ENCODE results near the gene LGALS16.
"Not testable (repeated sequence)": the region's sequence is repeated elsewhere in the genome, so short reads cannot be mapped to it uniquely, and the experiment has no call there.

The LGALS16 gene

GRCh38 chr19:39655613-39656012 is at the start of gene LGALS16:
LGALS16 (plus strand) TSS chr19:39655913; CDS start chr19:39655962, 49 bp downstream.
- no peak for DNase-seq (ENCODE audit: low spot score)

GRCh38 chr19:39607021-39607420 is 48.7 kb upstream of the LGALS16 start:
- DNase-seq (ENCODE audit: low spot score), result no peak

GRCh38 chr19:39607561-39607960 is 48.2 kb upstream of the LGALS16 start:
- no peak for DNase-seq (ENCODE audit: low spot score)

GRCh38 chr19:39613597-39613996 is 42.1 kb upstream of the LGALS16 start:
- no peak for DNase-seq (ENCODE audit: low spot score)

GRCh38 chr19:39617745-39618144 is 38.0 kb upstream of the LGALS16 start:
- no peak for DNase-seq (ENCODE audit: low spot score)

- no peak for DNase-seq (ENCODE audit: low spot score)
These were observed 31.8 kb upstream of the LGALS16 start for GRCh38 chr19:39623946-39624345.

GRCh38 chr19:39627631-39628030 is 28.1 kb upstream of the LGALS16 start:
- not testable (repeated sequence) for DNase-seq (ENCODE audit: low spot score)

- no peak for DNase-seq (ENCODE audit: low spot score)
These were observed 24.5 kb upstream of the LGALS16 start for GRCh38 chr19:39631178-39631577.

- DNase-seq (ENCODE audit: low spot score), result no peak
These were observed 24.1 kb upstream of the LGALS16 start for GRCh38 chr19:39631626-39632025.

GRCh38 chr19:39637891-39638290 is 17.8 kb upstream of the LGALS16 start:
- no peak for DNase-seq (ENCODE audit: low spot score)

GRCh38 chr19:39641773-39642172 is 13.9 kb upstream of the LGALS16 start:
- no peak for DNase-seq (ENCODE audit: low spot score)

GRCh38 chr19:39643591-39643990 is 12.1 kb upstream of the LGALS16 start:
- no peak for DNase-seq (ENCODE audit: low spot score)

GRCh38 chr19:39645800-39646411 is 9.8 kb upstream of the LGALS16 start:
- peak; percentile 3 for DNase-seq (ENCODE audit: low spot score)

GRCh38 chr19:39647918-39648317 is 7.8 kb upstream of the LGALS16 start:
- no peak for DNase-seq (ENCODE audit: low spot score)

GRCh38 chr19:39659791-39660190 is 4.1 kb downstream of the LGALS16 start:
- no peak for DNase-seq (ENCODE audit: low spot score)

GRCh38 chr19:39660661-39661060 is 4.9 kb downstream of the LGALS16 start:
- DNase-seq (ENCODE audit: low spot score), result no peak

- DNase-seq (ENCODE audit: low spot score), result no peak
These were observed 5.9 kb downstream of the LGALS16 start for GRCh38 chr19:39661565-39661964.

GRCh38 chr19:39669860-39670259 is 14.1 kb downstream of the LGALS16 start:
- not testable (repeated sequence) for DNase-seq (ENCODE audit: low spot score)

- no peak for DNase-seq (ENCODE audit: low spot score)
These were observed 15.3 kb downstream of the LGALS16 start for GRCh38 chr19:39670998-39671397.

- peak; percentile 46 for DNase-seq (ENCODE audit: low spot score)
These were observed 16.1 kb downstream of the LGALS16 start for GRCh38 chr19:39671739-39672363.

GRCh38 chr19:39672473-39672872 is 16.8 kb downstream of the LGALS16 start:
- no peak for DNase-seq (ENCODE audit: low spot score)

GRCh38 chr19:39673862-39674261 is 18.1 kb downstream of the LGALS16 start:
- not testable (repeated sequence) for DNase-seq (ENCODE audit: low spot score)

- DNase-seq (ENCODE audit: low spot score), result no peak
These were observed 20.3 kb downstream of the LGALS16 start for GRCh38 chr19:39676004-39676403.

Data from AG08395 (cell line).